ENCODE results near the gene GNAO1. TPM values are rescaled to one million over a fixed set of nuclear protein-coding genes. Genes with fewer than 3 reads are reported as not detected.

The GNAO1 gene
- total and polyA plus RNA-seq, 8 donors, result 1.2 to 13.4 (median 4.8) TPM

GRCh38 chr16:56275076-56275475 is 83.8 kb downstream of the GNAO1 start:
- ATAC-seq (no peak), FAIRE-seq (no peak), DNase-seq (peak in 1 of 6 donors; percentile 11)
- WGBS, 2 donors, result 37 to 51% methylated on average over 4 of the region's 4 CpGs
- Histone ChIP-seq H3K27me3 (no peaks in the 10 kb centered on the region), H3K4me3 (no peak overlapping the region), H3K36me3 (no peaks in the 10 kb centered on the region), H3K9me3 (no peaks in the 10 kb centered on the region), H3K4me1 (no peaks in the 10 kb centered on the region), H3K27ac (no peak overlapping the region)
- intact Hi-C loops (cut with DNase I), result no loop called here
- TF ChIP-seq, protein P1, sequence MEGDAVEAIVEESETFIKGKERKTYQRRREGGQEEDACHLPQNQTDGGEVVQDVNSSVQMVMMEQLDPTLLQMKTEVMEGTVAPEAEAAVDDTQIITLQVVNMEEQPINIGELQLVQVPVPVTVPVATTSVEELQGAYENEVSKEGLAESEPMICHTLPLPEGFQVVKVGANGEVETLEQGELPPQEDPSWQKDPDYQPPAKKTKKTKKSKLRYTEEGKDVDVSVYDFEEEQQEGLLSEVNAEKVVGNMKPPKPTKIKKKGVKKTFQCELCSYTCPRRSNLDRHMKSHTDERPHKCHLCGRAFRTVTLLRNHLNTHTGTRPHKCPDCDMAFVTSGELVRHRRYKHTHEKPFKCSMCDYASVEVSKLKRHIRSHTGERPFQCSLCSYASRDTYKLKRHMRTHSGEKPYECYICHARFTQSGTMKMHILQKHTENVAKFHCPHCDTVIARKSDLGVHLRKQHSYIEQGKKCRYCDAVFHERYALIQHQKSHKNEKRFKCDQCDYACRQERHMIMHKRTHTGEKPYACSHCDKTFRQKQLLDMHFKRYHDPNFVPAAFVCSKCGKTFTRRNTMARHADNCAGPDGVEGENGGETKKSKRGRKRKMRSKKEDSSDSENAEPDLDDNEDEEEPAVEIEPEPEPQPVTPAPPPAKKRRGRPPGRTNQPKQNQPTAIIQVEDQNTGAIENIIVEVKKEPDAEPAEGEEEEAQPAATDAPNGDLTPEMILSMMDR (IDR thresholded peaks at IDR 0.05), result no peak

GRCh38 chr16:56275801-56276200 is 84.5 kb downstream of the GNAO1 start:
- TF ChIP-seq, protein P1 (IDR thresholded peaks at IDR 0.05), result no peak

DNA sequence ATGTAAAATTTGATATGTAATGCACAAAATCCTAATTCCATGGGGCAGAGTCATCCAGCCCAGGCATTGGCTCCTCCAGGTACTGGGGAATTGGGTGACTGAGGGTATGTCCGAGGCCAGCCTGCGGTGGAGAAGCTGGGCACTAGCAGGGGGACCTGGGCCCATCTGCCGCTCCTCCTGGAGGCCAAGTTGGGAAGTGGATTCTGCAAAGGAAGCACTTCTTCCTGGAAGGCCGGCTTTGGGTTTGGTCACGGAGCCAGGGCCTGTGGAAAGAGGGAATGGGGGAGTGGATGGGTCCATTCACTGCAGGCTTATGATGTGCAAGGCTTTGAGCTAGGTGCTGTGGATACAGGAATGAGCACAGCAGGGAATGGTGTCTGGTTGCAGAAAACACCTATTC is 85.8 kb downstream of the GNAO1 start:
- FAIRE-seq, result no peak
- TF ChIP-seq, protein P1 (IDR thresholded peaks at IDR 0.05), result no peak

More at GRCh38 chr16:56275801-56276200, 84.5 kb downstream of the GNAO1 start:
- Histone ChIP-seq H3K4me3 (no peak overlapping the region), H3K36me3 (no peaks in the 10 kb centered on the region), H3K27me3 (no peaks in the 10 kb centered on the region), H3K27ac (no peak overlapping the region), H3K9me3 (no peaks in the 10 kb centered on the region), H3K4me1 (no peaks in the 10 kb centered on the region)
- DNase-seq (peak in 1 of 6 donors; percentile 17), FAIRE-seq (no peak), ATAC-seq (no peak)
- intact Hi-C loops (cut with DNase I), result no loop called here
- 81 to 89% methylated on average over 9 of the region's 9 CpGs for WGBS, 2 donors

DNA sequence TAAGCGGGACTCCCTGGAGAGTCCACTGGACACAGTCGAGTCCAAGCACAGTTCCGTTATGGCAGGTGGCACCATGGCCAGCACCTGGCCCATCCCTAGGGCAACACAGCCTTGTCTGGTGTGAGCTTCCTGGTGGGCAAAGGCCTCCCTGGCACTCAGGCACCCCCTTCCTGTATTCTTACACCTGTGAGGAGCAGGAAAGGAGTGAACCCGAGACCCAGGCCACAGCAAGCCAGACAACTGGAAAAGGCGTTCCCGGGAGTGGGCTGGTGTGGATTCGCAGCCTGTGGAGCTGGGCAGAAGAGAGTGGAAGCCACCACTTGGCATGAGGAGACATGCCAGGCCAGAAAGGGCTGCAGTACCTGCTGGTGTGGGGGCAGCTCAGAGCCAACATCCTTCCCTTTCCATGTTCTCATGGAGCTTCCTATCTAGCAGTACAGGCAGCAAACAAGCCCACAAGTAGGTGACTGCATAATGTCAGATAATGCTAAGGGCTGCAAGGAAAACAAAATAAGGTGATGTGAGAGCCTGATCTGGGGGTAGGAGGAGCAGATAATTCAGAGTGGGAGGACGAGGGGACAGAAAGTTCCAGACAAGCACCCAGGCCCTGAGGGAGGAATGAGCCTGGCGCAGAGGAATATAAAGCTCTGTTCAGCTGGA is 87.0 kb downstream of the GNAO1 start:
- FAIRE-seq (no peak), DNase-seq (peak in 1 of 6 donors; percentile 35), ATAC-seq (no peak)
- WGBS, 2 donors, result 83 to 87% methylated on average over 9 of the region's 9 CpGs
- Histone ChIP-seq H3K27me3 (no peaks in the 10 kb centered on the region), H3K4me3 (no peak overlapping the region), H3K27ac (no peak overlapping the region), H3K4me1 (no peaks in the 10 kb centered on the region), H3K36me3 (no peaks in the 10 kb centered on the region), H3K9me3 (no peaks in the 10 kb centered on the region)
- TF ChIP-seq, protein P1 (IDR thresholded peaks at IDR 0.05), result no peak
- intact Hi-C loops (cut with DNase I), result no loop called here

More for the DNA sequence above, 85.8 kb downstream of the GNAO1 start:
- no peak overlapping the region for H3K4me3 ChIP-seq
- H3K4me1 ChIP-seq, result no peaks in the 10 kb centered on the region
- H3K27ac ChIP-seq, result no peak overlapping the region
- intact Hi-C loops (cut with DNase I), result no loop called here
- ATAC-seq (no peak), DNase-seq (peak in 1 of 6 donors; percentile 29)
- no peaks in the 10 kb centered on the region for H3K9me3 ChIP-seq
- WGBS, 2 donors, result 63 to 64% methylated on average over 5 of the region's 5 CpGs
- no peaks in the 10 kb centered on the region for H3K36me3 ChIP-seq
- no peaks in the 10 kb centered on the region for H3K27me3 ChIP-seq

DNA sequence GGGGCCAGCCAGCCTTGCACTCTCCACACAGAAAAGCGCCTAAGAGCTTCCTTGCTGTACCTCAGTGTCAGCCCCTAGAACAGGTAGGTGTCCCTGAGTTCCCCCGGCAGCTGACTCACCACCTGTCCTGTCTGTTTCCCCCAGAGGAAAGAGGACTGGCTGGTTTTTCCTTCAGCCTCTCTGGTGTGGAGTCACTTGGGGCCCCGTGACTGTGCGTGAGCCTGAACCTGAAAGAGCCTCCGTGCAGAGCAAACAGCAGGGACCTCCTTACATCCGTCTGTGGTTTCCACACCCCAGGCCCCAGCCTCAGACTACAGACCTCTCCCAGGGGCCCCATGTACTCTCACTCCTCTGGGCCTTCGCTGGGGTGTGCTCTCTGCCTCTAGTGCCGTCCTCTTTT is 87.8 kb downstream of the GNAO1 start:
- DNase-seq (peak in 1 of 6 donors; percentile 32), FAIRE-seq (no peak), ATAC-seq (peak in 2 of 4 donors; percentile 17 to 27)
- no peaks in the 10 kb centered on the region for H3K27me3 ChIP-seq
- H3K4me1 ChIP-seq, result no peaks in the 10 kb centered on the region
- no peaks in the 10 kb centered on the region for H3K36me3 ChIP-seq
- H3K9me3 ChIP-seq, result no peaks in the 10 kb centered on the region
- TF ChIP-seq, protein P1 (IDR thresholded peaks at IDR 0.05), result no peak
- H3K27ac ChIP-seq, result no peak overlapping the region
- no peak overlapping the region for H3K4me3 ChIP-seq
- intact Hi-C loops (cut with DNase I), result no loop called here
- WGBS, 2 donors, result 68 to 80% methylated on average over 8 of the region's 8 CpGs
